MM.1S (cell line): ENCODE data around the gene JPH4.

ENCODE experiments used
- DNase-seq: peaks from one replicate; pipeline ENCODE4 v3.0.0-alpha.2; 2015
- H2AFZ ChIP-seq: fragments of 300-600 bp; sonication (generic); 2 replicates; pipeline ENCODE4 v1.6.0; 2016; ENCODE audit warnings: antibody characterized with exemption, low read length
- H3F3A ChIP-seq: fragments of 300-600 bp; sonication (generic); 2 replicates; pipeline ENCODE4 v1.6.1; 2016; ENCODE audit warnings: mild to moderate bottlenecking, antibody characterized with exemption, low read length, moderate library complexity, mixed read lengths; ENCODE audit not compliant: insufficient read depth
- H3K27ac ChIP-seq: fragments of 300-600 bp; sonication (generic); 2 replicates; pipeline ENCODE4 v1.5.1; 2016; ENCODE audit warnings: mild to moderate bottlenecking, low read length
- H3K27me3 ChIP-seq: fragments of 300-600 bp; sonication (generic); replicated peaks from 2 replicates; pipeline ENCODE4 v1.6.0; 2016; ENCODE audit warnings: low read length; ENCODE audit not compliant: insufficient read depth
- H3K36me3 ChIP-seq: fragments of 300-600 bp; sonication (generic); replicated peaks from 2 replicates; pipeline ENCODE4 v1.6.1; 2016; ENCODE audit warnings: mild to moderate bottlenecking, low read length, mixed read lengths; ENCODE audit not compliant: insufficient read depth
- H3K4me1 ChIP-seq: fragments of 300-600 bp; sonication (generic); 2 replicates; pipeline ENCODE4 v1.6.1; 2016; ENCODE audit warnings: low read length, mixed read lengths
- H3K4me2 ChIP-seq: fragments of 300-600 bp; sonication (generic); 2 replicates; pipeline ENCODE4 v1.6.0; 2016; ENCODE audit warnings: low read depth, low read length
- H3K4me3 ChIP-seq: fragments of 300-600 bp; sonication (generic); 2 replicates; pipeline ENCODE4 v1.5.1; 2016; ENCODE audit warnings: low read length, mixed read lengths
- H3K79me2 ChIP-seq: fragments of 300-600 bp; sonication (generic); 2 replicates; pipeline ENCODE4 v1.6.1; 2016; ENCODE audit warnings: mixed run types, low read length, mixed read lengths
- H3K9ac ChIP-seq: fragments of 300-600 bp; sonication (generic); 2 replicates; pipeline ENCODE4 v1.6.1; 2016; ENCODE audit warnings: low read length, mixed read lengths
- H3K9me2 ChIP-seq: fragments of 300-600 bp; sonication (generic); replicated peaks from 2 replicates; pipeline ENCODE4 v1.6.1; 2016; ENCODE audit warnings: mild to moderate bottlenecking, low read length, mixed read lengths; ENCODE audit not compliant: insufficient read depth
- H3K9me3 ChIP-seq: fragments of 300-600 bp; sonication (generic); replicated peaks from 2 replicates; pipeline ENCODE4 v1.6.1; 2016; ENCODE audit warnings: mild to moderate bottlenecking, low read length, mixed read lengths; ENCODE audit not compliant: insufficient read depth
- H4K20me1 ChIP-seq: fragments of 300-600 bp; sonication (generic); 2 replicates; pipeline ENCODE4 v1.6.1; 2016; ENCODE audit warnings: mild to moderate bottlenecking, low read length, moderate library complexity, mixed read lengths; ENCODE audit not compliant: insufficient read depth
- CTCF ChIP-seq: fragments of 300-600 bp; sonication (generic); IDR thresholded peaks from 2 replicates; pipeline ENCODE4 v1.5.1; 2016; ENCODE audit warnings: antibody characterized with exemption, low read length, mixed read lengths
- EZH2 ChIP-seq: fragments of 300-600 bp; sonication (generic); optimal IDR thresholded peaks from 2 replicates; pipeline ENCODE3; 2017; ENCODE audit warnings: low read depth, mild to moderate bottlenecking, antibody characterized with exemption, low read length, mixed read lengths
- EZH2phosphoT487 ChIP-seq: fragments of 300-600 bp; sonication (generic); IDR thresholded peaks from 2 replicates; pipeline ENCODE4 v1.6.1; 2018; ENCODE audit warnings: antibody characterized with exemption, low read length

Gene JPH4

GRCh38 chr14:23608454-23608853 is 29.9 kb upstream of the JPH4 start:
- no peaks in the 10 kb centered on the region for H4K20me1 ChIP-seq
- no peaks in the 10 kb centered on the region for H3K9me2 ChIP-seq
- H3K9ac ChIP-seq: no peak overlapping the region
- no peak for DNase-seq
- no peaks in the 10 kb centered on the region for H3K4me1 ChIP-seq
- no peaks in the 10 kb centered on the region for H3K79me2 ChIP-seq
- H2AFZ ChIP-seq: no peak overlapping the region
- no peak overlapping the region for H3K4me3 ChIP-seq
- no peak for TF ChIP-seq CTCF
- no peak for TF ChIP-seq EZH2phosphoT487
- TF ChIP-seq EZH2: no peak
- H3K27me3 ChIP-seq: no peaks in the 10 kb centered on the region
- no peaks in the 10 kb centered on the region for H3K9me3 ChIP-seq
- no peak overlapping the region for H3K4me2 ChIP-seq
- no peaks in the 10 kb centered on the region for H3K36me3 ChIP-seq
- H3F3A ChIP-seq: no peaks in the 10 kb centered on the region
- H3K27ac ChIP-seq: no peak overlapping the region

- Histone ChIP-seq H4K20me1 (no peaks in the 10 kb centered on the region), H3F3A (no peaks in the 10 kb centered on the region), H3K27ac (no peak overlapping the region), H3K4me2 (no peak overlapping the region), H3K27me3 (no peaks in the 10 kb centered on the region), H3K4me3 (no peak overlapping the region), H3K9ac (no peak overlapping the region), H2AFZ (no peak overlapping the region), H3K9me3 (no peaks in the 10 kb centered on the region), H3K4me1 (no peaks in the 10 kb centered on the region), H3K36me3 (no peaks in the 10 kb centered on the region), H3K79me2 (no peaks in the 10 kb centered on the region), H3K9me2 (no peaks in the 10 kb centered on the region)
- no peak for TF ChIP-seq EZH2phosphoT487
- no peak for TF ChIP-seq CTCF
- TF ChIP-seq EZH2: no peak
- DNase-seq: no peak
Measured at GRCh38 chr14:23605931-23606585, 27.5 kb upstream of the JPH4 start.

GRCh38 chr14:23604675-23605170 is 26.1 kb upstream of the JPH4 start:
- no peaks in the 10 kb centered on the region for H3K79me2 ChIP-seq
- no peaks in the 10 kb centered on the region for H3K9me3 ChIP-seq
- H3K9ac ChIP-seq: no peak overlapping the region
- no peak overlapping the region for H3K27ac ChIP-seq
- no peak overlapping the region for H3K4me2 ChIP-seq
- no peak overlapping the region for H2AFZ ChIP-seq
- H3K27me3 ChIP-seq: no peaks in the 10 kb centered on the region
- no peaks in the 10 kb centered on the region for H3K9me2 ChIP-seq
- TF ChIP-seq EZH2phosphoT487 (no peak), CTCF (no peak), EZH2 (no peak)
- DNase-seq: no peak
- no peaks in the 10 kb centered on the region for H3F3A ChIP-seq
- H3K36me3 ChIP-seq: no peaks in the 10 kb centered on the region
- H3K4me3 ChIP-seq: no peak overlapping the region
- H4K20me1 ChIP-seq: no peaks in the 10 kb centered on the region
- H3K4me1 ChIP-seq: no peaks in the 10 kb centered on the region
